Posterior cingulate gyrus (tissue), 11 donors: ENCODE results near the gene SYT1.
"Not testable (repeated sequence)": the region's sequence is repeated elsewhere in the genome, so short reads cannot be mapped to it uniquely, and the experiment has no call there.

Experiments
- DNase-seq, 10 donors: peaks; one replicate each; pipeline versions ENCODE4 v3.0.0 to v3.0.0-alpha.2; 2020 to 2021; ENCODE audit warnings: mixed read lengths in 3 of 10
- intact Hi-C: fragments of 100-400 bp; cut with DNase I; formaldehyde crosslinking; loops from one replicate; pipeline ENCODE4 v1.15.1; 2023

SYT1 gene

DNA sequence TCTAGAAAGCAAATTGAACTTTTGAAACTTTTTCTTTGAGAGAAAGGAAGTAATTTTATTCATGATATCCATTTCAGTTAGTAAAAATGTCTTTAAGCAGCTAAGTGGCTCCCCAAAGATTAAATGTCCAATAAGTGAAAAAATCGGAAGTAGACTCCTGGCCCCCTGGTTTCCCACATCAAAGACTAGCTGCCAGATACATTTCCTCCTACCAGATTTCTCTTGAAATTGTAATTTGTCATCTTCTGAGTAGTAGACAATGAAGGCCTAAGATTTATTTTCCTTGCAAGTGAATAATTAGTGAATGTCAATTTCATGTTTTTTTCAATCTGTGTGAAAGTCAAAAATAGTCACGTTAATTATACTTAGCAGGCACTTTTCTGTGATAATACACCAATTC is 321.9 kb downstream of the SYT1 start:
- intact Hi-C loops: no loop called here

DNA sequence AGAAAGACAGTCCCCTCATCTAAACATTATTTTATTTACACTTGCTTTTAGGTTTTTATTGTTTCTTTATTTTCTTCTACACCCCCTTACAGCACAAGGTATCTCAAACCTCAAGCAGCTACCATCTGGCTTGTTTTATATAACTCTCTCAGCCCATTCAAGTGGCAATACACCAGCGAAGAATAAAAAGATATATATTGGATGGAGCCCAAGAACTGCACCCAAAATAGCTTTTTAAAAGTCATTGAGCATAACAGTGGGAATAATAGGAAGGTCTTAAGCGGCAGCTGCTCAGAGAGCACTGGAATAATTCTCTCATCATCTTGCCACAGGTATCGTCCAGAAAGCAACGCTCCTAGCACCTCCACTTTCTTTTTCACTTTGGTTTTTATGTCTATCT is 322.5 kb downstream of the SYT1 start:
- intact Hi-C loops: no loop called here
- DNase-seq: no peak

More for the DNA sequence above, 321.9 kb downstream of the SYT1 start:
- no peak for DNase-seq

DNA sequence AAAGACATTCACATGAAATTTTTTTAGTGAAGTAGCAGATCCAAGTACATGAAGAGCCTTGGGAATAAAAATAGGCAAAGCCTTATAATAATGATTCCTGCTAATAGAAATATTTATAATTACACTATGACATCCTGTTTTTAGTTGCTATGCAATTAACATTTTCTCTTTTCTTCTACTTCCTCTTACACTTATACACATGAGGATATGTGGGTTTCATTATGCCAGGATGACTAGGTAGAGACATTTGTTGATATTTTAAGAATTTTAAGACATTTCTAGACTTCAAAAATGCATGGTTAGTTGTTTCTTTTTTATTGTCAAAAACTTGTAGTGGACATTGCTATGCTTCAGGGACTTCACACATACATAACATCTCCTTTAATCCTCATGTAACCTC is 326.8 kb downstream of the SYT1 start:
- intact Hi-C loops: no loop called here
- no peak for DNase-seq

DNA sequence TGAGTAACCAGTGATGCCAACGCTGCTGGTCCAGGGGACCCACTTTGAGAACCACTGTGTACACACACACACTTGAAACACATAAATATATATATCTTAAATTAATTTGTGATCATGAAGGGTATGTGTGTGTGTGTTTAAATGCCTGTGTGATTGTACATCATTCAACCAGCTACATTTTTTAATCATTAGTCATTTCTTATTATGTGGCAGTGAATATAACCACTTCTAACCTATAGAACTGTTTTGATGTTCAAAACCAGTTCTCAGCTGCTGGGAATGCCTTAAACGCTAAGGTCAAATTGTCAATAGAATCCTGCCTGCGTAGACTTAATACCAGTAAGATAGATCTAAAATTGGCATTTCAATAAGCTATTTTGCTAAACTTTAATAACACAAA is 330.0 kb downstream of the SYT1 start:
- DNase-seq: no peak
- intact Hi-C loops: no loop called here

DNA sequence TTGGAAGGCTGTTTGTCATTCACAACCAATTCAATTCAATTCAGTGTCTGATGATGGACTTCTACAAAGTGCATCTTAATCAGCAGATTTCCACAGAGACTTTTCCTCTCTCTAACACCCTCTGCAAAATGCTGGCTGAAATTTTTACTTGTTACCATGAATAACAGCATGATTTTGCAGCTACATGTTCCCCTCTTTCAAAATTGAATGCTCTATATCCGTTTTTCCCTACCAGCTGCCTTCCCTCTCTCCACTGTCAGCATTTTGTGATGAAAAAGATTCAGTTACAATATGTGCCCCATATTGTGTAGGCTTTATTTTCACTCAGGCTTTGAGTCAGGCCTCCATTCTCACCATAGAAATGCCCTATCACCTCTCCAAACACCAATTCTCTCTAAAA is 334.6 kb downstream of the SYT1 start:
- intact Hi-C loops: no loop called here
- DNase-seq: no peak

DNA sequence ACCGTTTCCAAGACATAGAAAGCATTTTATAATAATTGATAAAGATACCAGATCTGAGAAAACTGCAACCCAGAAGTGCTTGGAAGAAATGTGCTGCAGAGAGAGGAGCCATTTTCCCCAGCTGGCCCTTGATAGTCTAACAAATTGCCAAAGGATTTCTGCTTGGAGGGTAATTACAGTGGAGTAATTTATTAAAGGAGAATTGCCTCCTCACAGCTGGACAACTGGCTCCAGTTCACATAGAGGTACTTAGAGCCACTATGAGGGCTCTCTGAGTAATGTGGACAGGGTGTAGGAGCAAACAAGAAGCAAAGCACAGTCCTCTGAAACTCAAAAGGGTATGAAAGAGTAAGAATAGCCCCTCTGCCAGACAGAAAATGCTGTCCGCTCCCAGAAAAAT is 335.6 kb downstream of the SYT1 start:
- DNase-seq: no peak
- intact Hi-C loops: no loop called here

DNA sequence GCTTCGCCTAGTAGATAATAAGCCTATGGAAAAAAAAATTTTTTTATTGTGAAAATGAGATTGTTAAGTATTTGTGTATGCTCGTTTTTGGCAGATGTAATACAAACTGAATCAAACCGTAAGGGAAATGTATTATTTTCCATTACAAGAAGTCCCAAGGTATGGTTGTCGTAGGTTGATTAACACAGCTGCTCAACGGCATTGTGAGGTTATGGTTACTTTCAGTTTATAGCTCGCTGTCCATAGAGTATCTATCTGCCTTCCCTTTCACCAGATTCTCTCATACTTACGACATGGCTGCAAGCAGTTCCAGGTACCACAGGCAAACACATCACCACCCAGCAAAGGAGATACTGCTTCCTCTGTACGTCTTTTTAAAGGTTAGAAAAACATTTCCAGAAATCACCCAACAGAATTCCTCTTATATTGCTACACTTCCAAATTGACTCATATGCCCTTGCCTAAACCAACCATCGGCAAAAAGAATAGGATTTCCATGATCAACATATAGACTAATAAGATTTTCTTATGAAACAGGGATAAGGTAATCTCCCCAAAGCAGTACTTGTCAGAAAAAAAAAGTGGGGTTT is 338.6 kb downstream of the SYT1 start:
- no peak for DNase-seq

DNA sequence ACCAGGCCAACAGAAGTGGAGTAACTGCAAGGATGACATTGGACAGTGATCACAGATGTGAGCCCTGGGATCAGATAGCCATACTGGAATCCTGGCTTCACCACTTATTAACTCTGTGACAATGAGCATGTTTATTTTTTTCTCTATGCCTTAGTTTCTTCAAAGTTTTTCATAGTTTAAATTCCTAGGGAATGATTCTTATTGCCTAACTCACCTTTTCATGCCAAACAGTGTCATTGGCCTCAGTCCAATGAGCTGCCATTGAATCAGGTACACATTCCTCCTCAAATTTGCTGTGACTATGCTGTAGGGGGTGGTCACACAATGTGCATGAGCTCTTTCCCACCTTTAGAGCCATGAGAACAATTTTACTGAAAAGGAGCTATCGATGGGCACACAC is 342.3 kb downstream of the SYT1 start:
- intact Hi-C loops: no loop called here

More for the DNA sequence above, 338.6 kb downstream of the SYT1 start:
- intact Hi-C loops: no loop called here

DNA sequence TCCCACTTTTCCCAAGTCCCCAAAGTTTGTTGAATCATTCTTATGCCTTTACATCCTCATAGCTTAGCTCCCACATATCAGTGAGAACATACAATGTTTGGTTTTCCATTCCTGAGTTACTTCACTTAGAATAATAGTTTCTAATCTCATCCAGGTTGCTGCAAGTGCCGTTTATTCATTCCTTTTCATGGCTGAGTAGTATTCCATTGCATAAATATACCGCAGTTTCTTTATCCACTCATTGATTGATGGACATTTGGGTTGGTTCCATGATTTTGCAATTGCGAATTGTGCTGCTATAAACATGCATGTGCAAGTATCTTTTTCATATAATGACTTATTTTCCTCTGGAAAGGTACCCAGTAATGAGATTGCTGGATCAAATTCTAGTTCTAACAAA is 345.8 kb downstream of the SYT1 start:
- intact Hi-C loops, DNase-seq: not testable (repeated sequence)

More for the DNA sequence above, 342.3 kb downstream of the SYT1 start:
- no peak for DNase-seq

DNA sequence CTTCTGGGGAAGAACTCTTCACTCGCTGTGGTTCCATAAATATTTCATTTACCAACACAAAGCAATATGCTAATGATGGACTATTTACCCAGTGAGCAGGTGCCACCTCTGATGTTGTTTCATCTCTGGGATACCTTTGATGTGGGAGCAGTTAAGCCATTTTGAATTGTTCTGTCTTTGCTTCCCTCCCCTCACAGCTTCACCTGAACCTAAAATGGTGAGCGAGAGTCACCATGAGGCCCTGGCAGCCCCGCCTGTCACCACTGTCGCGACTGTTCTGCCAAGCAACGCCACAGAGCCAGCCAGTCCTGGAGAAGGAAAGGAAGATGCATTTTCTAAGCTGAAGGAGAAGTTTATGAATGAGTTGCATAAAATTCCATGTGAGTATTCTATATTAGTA is 352.7 kb downstream of the SYT1 start:
- peak in 2 of 10 donors; percentile 62 to 64 for DNase-seq
- intact Hi-C loops: no loop called here

DNA sequence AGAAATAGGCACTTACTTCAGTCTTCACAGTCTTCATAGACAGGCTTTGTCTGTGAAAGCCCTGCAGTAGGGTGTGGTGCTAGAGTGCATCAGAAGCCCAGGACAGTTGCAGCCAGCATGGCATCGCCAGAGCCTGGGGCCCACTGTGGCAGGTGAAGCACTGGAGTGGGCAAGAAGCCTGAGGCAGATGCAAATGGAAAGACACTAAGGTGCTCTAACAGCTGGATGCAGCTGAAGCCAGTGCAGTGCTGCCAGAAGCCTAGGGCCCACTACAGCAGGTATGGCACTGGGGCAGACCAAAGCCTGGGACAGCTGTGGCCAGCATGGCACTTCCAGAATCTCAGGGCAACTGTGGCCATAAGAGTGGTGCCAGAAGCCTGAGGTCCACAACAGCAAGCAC is 358.6 kb downstream of the SYT1 start:
- intact Hi-C loops: no loop called here

DNA sequence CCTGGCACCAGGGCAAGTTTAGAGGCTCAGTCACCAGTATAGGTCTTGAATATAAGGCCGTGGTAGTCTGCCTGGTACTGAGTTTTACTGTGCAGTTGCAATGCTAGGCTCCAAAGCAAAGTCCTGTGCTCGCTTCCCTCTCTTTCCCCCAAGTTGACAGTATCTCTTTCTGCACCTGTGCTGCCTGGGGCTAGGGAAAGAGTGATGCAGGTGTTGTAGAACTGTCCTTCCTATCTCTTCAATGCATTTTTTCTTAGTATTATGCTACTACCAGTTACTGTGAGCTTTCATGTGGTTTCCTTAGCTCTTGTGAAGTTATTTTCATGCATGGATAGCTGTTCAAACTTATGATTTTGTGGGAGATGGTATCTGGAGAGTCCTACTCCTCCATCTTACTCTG is 359.2 kb downstream of the SYT1 start:
- intact Hi-C loops: no loop called here
- no peak for DNase-seq

More for the DNA sequence above, 358.6 kb downstream of the SYT1 start:
- DNase-seq: peak in 3 of 10 donors; percentile 34 to 59 (median 37)

DNA sequence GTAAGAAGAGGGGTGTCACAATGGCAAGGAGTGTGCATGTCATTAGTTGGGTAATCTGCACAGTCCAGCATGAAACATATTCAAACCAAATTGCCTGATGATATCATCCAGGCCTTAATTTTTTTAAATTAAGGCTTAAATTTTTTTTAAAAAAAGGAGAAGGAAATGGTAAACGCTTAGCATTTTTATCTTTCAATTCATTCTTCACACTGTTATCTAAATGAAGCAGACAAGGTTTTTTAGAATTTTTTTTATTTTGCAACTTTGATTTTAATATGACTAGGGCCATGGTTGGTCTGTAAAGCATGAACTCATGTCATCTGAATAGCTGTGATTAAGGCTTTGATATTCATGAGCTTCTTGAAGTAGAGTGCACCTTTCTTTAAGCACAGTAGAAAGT is 362.5 kb downstream of the SYT1 start:
- no peak for DNase-seq
- intact Hi-C loops: no loop called here

DNA sequence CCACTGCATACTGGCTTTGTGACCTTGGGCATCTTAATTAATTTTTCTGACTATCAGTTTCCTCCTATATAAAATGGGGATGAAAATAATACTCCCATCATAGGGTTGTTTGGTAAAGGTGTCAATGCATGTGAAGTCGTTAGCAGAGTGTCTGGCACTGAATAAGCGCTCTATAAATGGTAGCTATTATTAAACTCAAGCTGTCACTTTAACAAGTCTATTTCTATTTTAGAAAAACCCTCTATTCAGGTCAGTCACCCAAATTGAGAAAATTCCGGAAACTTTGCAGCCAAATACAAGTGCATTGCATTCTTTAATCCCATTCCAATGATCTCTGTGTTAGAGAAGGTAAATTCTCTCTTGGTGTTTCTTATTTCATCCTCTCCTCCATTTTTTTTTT is 363.1 kb downstream of the SYT1 start:
- DNase-seq: no peak
- intact Hi-C loops: no loop called here

DNA sequence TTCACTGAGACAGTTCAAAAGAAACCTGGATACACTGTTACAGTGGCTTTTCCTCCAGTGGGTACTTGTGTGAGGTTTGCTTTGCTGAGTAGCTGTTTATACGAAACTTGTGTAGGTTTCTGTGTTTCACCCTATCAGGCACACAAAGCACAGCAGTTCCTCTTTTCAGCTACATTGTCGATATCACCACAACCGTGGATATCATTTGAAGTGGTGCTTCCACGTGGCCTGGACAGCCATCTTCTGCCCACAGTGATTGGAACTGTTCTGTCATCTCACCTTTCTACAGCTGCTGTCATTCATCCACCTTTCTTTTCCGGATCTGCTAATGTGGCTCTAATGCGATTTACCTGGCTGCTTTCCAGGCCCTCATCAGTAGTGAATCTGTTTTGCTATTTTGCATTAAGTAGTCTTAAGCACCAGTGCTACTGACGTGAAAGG is 368.8 kb downstream of the SYT1 start:
- intact Hi-C loops: no loop called here

DNA sequence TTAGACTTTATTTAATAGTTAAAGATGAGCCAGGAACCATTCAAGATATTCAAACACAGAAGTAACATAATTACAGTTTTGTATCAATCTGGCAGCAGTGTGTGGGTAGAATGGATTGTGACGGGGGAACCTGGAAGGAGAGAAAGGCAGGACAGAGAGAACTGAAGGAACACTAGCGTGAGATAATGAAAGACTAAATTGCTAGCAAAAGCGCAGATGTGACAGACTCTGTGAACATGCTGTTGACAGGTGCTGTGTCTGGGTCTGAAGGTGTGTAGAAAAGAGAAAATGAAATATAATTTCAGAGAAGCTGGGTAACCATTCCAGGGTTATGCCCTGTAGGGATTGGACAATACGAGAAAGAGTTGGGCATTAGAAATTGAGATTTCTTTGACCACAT is 372.3 kb downstream of the SYT1 start:
- no peak for DNase-seq
- intact Hi-C loops: no loop called here

More for the DNA sequence above, 368.8 kb downstream of the SYT1 start:
- DNase-seq: no peak

DNA sequence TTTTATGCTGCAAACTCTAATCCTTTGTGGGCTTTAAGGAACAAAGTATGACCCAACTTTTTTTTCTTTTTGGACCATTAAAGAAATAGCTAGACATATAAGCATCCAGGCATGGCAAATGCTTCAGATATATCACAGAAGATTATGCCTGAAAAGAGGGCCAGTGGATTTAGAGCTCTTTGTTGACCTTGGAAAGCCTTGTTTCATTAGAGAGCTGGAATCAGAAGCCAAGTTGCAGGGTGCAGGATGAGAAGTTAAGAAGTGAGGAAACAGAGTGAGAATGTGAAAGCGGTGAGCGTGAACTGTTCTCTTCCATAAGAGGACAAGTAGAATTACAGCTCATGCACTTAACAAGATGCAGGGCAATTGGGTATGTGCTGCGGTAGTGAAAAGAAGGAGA is 373.7 kb downstream of the SYT1 start:
- no peak for DNase-seq

DNA sequence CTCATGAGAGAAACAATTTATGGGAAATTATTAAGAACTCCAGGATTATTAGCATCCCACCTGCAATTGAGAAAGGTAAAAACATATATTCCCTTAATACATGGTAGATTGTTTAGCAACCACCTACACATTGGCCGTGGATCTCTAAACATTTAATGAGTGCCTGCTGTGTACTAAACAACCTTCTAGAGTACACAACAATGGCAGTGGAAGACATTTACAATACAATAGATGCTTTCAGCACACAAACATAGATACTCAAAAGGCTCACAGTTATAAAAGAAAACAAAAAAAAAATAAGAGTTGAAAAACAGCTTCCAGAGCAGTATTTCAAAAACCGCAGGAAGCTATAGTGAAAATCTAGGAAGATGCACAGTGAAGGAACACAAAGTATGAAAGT is 382.9 kb downstream of the SYT1 start:
- DNase-seq: no peak
- intact Hi-C loops: no loop called here

More for the DNA sequence above, 373.7 kb downstream of the SYT1 start:
- intact Hi-C loops: no loop called here

DNA sequence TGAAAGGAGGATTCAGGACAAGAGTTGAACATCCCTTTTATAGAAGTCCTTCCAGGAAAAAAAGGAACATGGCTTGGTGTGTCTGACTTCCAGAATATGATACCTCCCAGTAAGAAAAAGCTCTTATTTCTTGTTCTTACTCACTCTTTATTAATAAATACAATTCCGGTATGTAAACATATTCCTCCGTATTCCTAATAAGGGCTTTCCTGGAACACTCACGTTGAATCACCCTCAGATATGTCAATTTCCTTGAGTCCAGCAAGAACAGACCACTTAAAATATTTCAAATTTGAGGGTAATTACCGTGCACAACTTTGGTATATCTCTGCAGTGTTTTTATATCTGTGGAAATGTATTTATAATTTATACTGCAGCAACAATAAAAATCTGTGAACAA is 385.6 kb downstream of the SYT1 start:
- no peak for DNase-seq
- intact Hi-C loops: no loop called here

DNA sequence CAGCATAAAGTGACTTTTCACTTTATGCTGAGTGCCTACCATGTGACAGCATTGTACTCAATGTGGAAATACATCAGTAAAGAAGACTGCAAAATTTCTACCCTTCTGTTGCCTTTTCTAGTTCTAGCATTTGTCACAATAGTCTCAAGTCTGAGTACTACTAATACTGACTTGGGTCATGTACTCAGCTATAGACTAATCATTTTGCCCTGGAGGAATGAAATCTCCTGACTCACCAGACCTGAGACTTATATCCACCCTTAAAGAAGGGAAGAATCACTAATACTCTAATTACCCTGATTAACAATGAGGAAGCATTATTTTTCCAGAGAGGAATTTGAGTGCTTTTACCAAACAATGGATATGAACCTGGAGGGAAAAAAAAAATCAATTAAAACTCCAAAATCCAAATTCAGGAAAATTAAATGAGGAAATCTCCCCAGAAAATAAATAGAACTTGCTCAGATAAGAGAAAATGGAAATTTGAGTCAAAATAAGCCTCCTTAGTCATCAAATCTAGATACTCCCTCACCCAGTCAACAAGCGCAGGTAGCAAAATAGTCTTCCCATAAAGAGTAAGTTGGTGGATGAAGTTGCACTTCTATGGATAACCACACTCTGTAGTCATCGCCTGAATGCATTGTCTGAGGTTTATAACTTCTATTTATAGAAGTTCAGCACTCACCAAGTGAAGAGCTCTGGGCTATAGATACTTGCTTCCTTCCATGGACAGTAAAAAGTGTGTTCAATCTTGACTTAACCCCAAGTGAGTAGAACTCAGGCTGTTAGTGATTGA is 386.6 kb downstream of the SYT1 start:
- intact Hi-C loops: no loop called here
- no peak for DNase-seq

DNA sequence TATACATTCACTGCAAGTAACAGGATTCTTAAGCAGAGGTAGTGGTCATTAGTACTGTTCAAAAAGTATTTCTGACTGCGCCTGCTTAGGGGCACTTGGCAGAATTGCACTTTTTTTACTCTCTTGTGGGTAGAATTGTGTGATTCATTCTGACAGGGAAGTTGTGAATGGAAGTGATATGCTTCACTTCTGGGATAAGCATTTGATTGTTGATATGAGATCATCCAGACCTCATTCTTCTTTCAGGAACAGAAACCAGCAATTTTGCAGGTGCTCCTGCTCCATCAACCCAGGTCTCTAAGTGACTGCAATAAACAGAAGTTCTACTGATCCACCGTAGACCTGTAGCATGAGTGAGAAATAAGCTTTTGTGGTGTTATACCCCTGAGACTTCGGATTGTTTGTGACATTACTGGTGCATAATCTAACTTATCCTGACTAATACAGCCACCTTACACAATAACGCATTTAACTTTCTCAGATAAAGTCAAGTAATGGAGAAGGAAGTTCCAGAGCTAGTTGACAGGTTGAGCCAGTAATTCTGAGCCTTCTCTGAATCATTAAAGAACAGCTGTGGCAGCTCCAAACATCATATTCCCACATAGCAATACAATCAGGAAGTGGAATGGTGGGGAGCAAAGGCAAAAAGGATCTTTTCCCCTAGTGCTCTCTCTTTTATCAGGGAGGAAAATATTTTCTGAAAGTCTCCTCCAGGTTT is 387.9 kb downstream of the SYT1 start:
- no peak for DNase-seq
- intact Hi-C loops: no loop called here

DNA sequence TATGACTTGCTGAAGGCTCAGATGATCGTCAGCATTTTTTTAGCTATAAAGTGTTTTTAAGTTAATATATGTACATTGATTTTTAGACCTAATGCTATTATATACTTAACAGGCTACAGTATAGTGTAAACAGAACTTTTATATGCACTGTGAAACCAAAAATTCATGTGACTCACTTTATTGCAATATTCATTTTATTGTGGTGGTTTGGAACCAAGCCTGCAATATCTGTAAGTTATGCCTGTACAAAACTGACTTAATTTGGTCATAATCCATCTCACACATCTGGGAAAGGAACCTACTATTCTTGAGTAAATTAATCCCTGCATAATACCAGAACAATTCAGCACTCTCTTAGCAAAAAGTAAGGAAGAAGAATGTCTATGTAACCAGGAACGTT is 390.7 kb downstream of the SYT1 start:
- intact Hi-C loops: no loop called here
- DNase-seq: no peak
